B cell (primary cell): ENCODE data around the gene ELAVL3. TPM values are rescaled to one million over a fixed set of nuclear protein-coding genes. Genes with fewer than 3 reads are reported as not detected.

Experiments used
- ATAC-seq: fragments of 200-7000 bp; cut with Tn5 transposase; one replicate; pipeline ENCODE4 v1.10.0; 2021; ENCODE audit warnings: low read depth, mild to moderate bottlenecking, moderate number of reproducible peaks, moderate library complexity
- CTCF ChIA-PET: fragments of 350-600 bp; sonication (Branson Sonifier 250); formaldehyde crosslinking; loops from one replicate; lab custom pipeline; 2021; ENCODE audit warnings: antibody characterized with exemption, inconsistent platforms; lab: Charles Lee
- POLR2A ChIA-PET: fragments of 350-600 bp; sonication (Branson Sonifier 250); formaldehyde crosslinking; loops from one replicate; lab custom pipeline; 2021; ENCODE audit warnings: antibody characterized with exemption; lab: Charles Lee
- DNase-seq: peaks from one replicate; pipeline ENCODE4 v3.0.0; 2013
- H2AFZ ChIP-seq: 2 replicates; pipeline ENCODE4 v1.6.1; 2012; ENCODE audit warnings: mild to moderate bottlenecking, low read depth, low read length; ENCODE audit not compliant: insufficient read depth, poor library complexity, severe bottlenecking
- H3K27ac ChIP-seq, 2 donors: 1 replicate in 1 of 2; 2 replicates in 1 of 2; pipeline ENCODE4 v1.5.1; 2012 to 2013; ENCODE audit warnings: low read length in 2 of 2, mild to moderate bottlenecking in 2 of 2, moderate library complexity in 1 of 2
- H3K27me3 ChIP-seq, 4 experiments: fragments of 200-600 bp in 1 of 4; sonication (generic) in 1 of 4; replicated peaks in 1 of 4; 1 replicate in 2 of 4; 2 replicates in 2 of 4; pipeline versions ENCODE4 v1.6.1 to v1.7.0; 2013 to 2016; ENCODE audit warnings: low read length in 3 of 4, mild to moderate bottlenecking in 2 of 4, mixed read lengths in 1 of 4, moderate library complexity in 1 of 4; ENCODE audit not compliant: insufficient read depth in 4 of 4, control insufficient read depth in 3 of 4; ENCODE audit errors: control extremely low read depth in 1 of 4
- H3K36me3 ChIP-seq, 2 experiments: replicated peaks in 1 of 2; 1 replicate in 1 of 2; 2 replicates in 1 of 2; pipeline versions ENCODE4 v1.6.1 to v1.7.1; 2013; ENCODE audit warnings: low read length in 1 of 2; ENCODE audit not compliant: insufficient read depth in 2 of 2, control insufficient read depth in 1 of 2; ENCODE audit errors: control extremely low read depth in 1 of 2, extremely low read depth in 1 of 2
- H3K4me1 ChIP-seq, 2 donors: fragments of 200-600 bp in 1 of 2; sonication (generic) in 1 of 2; 1 replicate in 1 of 2; 2 replicates in 1 of 2; pipeline versions ENCODE4 v1.5.1 to v1.6.1; 2013 to 2017; ENCODE audit warnings: low read length in 2 of 2; ENCODE audit not compliant: control insufficient read depth in 2 of 2, insufficient read depth in 2 of 2
- H3K4me2 ChIP-seq: replicated peaks from 2 replicates; pipeline ENCODE3; 2012; ENCODE audit warnings: mild to moderate bottlenecking, low read depth, low read length; ENCODE audit not compliant: poor library complexity, severe bottlenecking
- H3K4me3 ChIP-seq, 5 experiments: fragments of 200-600 bp in 1 of 5; sonication (generic) in 1 of 5; 1 replicate in 3 of 5; 2 replicates in 2 of 5; pipeline versions ENCODE4 v1.5.1 to v1.7.0; 2011 to 2016; ENCODE audit warnings: low read length in 4 of 5, mild to moderate bottlenecking in 4 of 5, low read depth in 2 of 5, control low read depth in 1 of 5, moderate library complexity in 1 of 5; ENCODE audit not compliant: insufficient read depth in 1 of 5; ENCODE audit errors: control extremely low read depth in 1 of 5, extremely low read depth in 1 of 5
- H3K79me2 ChIP-seq: fragments of 200-600 bp; sonication (generic); one replicate; pipeline ENCODE4 v1.6.0; 2016; ENCODE audit warnings: low read length; ENCODE audit not compliant: control insufficient read depth, insufficient read depth
- H3K9ac ChIP-seq: fragments of 200-600 bp; sonication (generic); 2 replicates; pipeline ENCODE4 v1.6.1; 2017; ENCODE audit warnings: mild to moderate bottlenecking, low read length, moderate library complexity
- H3K9me3 ChIP-seq, 3 donors: one replicate each; pipeline versions ENCODE4 v1.6.1 to v1.7.1; 2013; ENCODE audit warnings: low read length in 2 of 3; ENCODE audit not compliant: control insufficient read depth in 2 of 3, insufficient read depth in 1 of 3; ENCODE audit errors: control extremely low read depth in 1 of 3
- H4K20me1 ChIP-seq: 2 replicates; pipeline ENCODE4 v1.6.0; 2012; ENCODE audit warnings: mild to moderate bottlenecking, low read length; ENCODE audit not compliant: insufficient read depth, control insufficient read depth, poor library complexity, severe bottlenecking
- H3K27ac Mint-ChIP-seq: one replicate; pipeline ENCODE4 v1.8.0; 2021; ENCODE audit warnings: mixed read lengths
- H3K27me3 Mint-ChIP-seq: one replicate; pipeline ENCODE4 v1.8.0; 2021; ENCODE audit warnings: mixed read lengths
- H3K4me1 Mint-ChIP-seq: one replicate; pipeline ENCODE4 v1.8.0; 2021; ENCODE audit warnings: mixed read lengths
- H3K4me3 Mint-ChIP-seq: one replicate; pipeline ENCODE4 v1.8.0; 2021; ENCODE audit warnings: mixed read lengths
- H3K9me3 Mint-ChIP-seq: one replicate; pipeline ENCODE4 v1.8.0; 2022; ENCODE audit warnings: mixed read lengths; ENCODE audit not compliant: insufficient read depth
- EZH2 ChIP-seq: IDR thresholded peaks from 2 replicates; pipeline ENCODE4 v1.6.1; 2012; ENCODE audit warnings: borderline replicate concordance, low read depth, mild to moderate bottlenecking, moderate library complexity, low read length; ENCODE audit not compliant: insufficient read depth, poor library complexity, severe bottlenecking
- WGBS: methylation state at CpG from one replicate; pipeline ENCODE4 v1.1.5; 2013; ENCODE audit warnings: missing lambda C conversion rate; ENCODE audit not compliant: insufficient coverage; 5-methylcytosine and 5-hydroxymethylcytosine counted together
- intact Hi-C: fragments of 100-400 bp; cut with micrococcal nuclease; formaldehyde crosslinking; loops from one replicate; pipeline ENCODE4 v1.10.0; 2022
- polyA plus RNA-seq: library from polyadenylated mRNA; depleted of rRNA; stranded (reverse); fragments of >200 nt; gene quantifications from 2 replicates; pipeline ENCODE4 v1.2.3, GENCODE V29; 2012
- total RNA-seq, 2 donors: library from RNA; stranded (reverse); fragments of 120-200 nt in 1 of 2; gene quantifications; 1 replicate in 1 of 2; 2 replicates in 1 of 2; pipeline versions ENCODE4 v1.2.3 to v1.2.4, GENCODE V29; 2013 to 2022
- TF ChIP-seq, protein P1 (sequence below): fragments of 200-600 bp; IDR thresholded peaks from one replicate; pipeline ENCODE4 v1.8.0; 2022; ENCODE audit warnings: antibody characterized with exemption, mild to moderate bottlenecking

Gene ELAVL3
- total and polyA plus RNA-seq, 2 donors (not counting 1 experiment from before 2014, with no cell fraction given) = 0.01 TPM; not detected in 1

DNA sequence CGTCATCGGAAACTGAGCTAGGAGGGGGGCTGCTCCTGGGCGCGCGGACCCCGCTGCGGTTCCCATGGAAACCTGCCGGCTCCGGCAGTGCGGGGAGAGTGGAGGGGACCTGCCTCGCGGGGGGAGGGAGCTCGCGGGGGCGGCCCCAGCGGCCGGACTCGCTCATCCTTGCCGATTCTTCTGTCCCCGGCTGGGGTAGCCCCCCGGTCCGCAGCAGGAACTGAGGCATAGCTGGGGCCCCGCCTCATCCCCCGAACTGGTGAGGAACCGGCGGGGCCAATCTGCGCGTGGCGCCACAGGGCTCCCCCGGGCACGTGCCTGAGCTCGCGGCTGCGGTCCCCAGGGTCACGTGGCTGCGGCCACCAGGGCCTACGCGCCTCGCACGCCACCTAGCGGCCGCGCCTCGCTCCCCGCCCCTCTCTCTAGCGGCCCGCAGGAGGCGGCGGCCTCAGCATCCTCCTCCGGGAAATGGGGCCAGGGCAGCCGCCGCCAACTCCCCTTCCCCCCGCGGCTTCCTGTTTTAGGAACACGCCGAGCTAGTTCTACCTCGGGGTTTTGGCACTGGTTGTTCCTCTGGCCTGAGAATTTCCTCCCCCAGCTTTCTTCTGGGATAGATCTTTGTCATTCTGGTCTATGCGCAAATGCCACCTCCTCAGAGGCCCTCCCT is 1.7 kb upstream of the ELAVL3 start:
- ChIA-PET POLR2A (interaction anchor here (0.5 to 1.5 kb wide), 6 partner anchors 26 to 108 kb away, joined by 3 to 9 read pairs (median 5); partner anchors contain the start of genes ODAD3, PRKCSH and SWSAP1), CTCF (interaction anchor here (0.6 to 3.4 kb wide), 33 partner anchors 8 to 1303 kb away, joined by 3 to 38 read pairs (median 4); partner anchors contain the start of genes ELOF1, EPOR, ODAD3 and PRKCSH)
- H3K27me3 ChIP-seq = peaks cover 0 to 46% (median 25%) of the 10 kb centered on the region in 4 experiments
- ATAC-seq (peak; percentile 79), DNase-seq (peak; percentile 93)
- no peaks in the 10 kb centered on the region for H3K9me3 Mint-ChIP-seq
- intact Hi-C loops = loop anchor here (1.0 to 5.0 kb wide), 7 partner anchors 23 to 445 kb away; partner anchors contain the start of genes ODAD3, PRKCSH and ZNF653
- TF ChIP-seq EZH2 = no peak
- TF ChIP-seq, protein P1, sequence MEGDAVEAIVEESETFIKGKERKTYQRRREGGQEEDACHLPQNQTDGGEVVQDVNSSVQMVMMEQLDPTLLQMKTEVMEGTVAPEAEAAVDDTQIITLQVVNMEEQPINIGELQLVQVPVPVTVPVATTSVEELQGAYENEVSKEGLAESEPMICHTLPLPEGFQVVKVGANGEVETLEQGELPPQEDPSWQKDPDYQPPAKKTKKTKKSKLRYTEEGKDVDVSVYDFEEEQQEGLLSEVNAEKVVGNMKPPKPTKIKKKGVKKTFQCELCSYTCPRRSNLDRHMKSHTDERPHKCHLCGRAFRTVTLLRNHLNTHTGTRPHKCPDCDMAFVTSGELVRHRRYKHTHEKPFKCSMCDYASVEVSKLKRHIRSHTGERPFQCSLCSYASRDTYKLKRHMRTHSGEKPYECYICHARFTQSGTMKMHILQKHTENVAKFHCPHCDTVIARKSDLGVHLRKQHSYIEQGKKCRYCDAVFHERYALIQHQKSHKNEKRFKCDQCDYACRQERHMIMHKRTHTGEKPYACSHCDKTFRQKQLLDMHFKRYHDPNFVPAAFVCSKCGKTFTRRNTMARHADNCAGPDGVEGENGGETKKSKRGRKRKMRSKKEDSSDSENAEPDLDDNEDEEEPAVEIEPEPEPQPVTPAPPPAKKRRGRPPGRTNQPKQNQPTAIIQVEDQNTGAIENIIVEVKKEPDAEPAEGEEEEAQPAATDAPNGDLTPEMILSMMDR = peak; percentile 93
- peaks cover 34% of the 10 kb centered on the region for H3K27me3 Mint-ChIP-seq
- H3K4me2 ChIP-seq = peak overlapping the region; percentile 89
- H3K4me1 ChIP-seq = peaks cover 37 to 42% of the 10 kb centered on the region in 2 donors
- peak overlapping the region in 4 of 5 experiments; percentile 20 to 48 (median 30) for H3K4me3 ChIP-seq
- peak overlapping the region; percentile 80 for H3K27ac Mint-ChIP-seq
- H3K4me1 Mint-ChIP-seq = peaks cover 27% of the 10 kb centered on the region
- H3K79me2 ChIP-seq = no peaks in the 10 kb centered on the region
- H3K36me3 ChIP-seq = peaks cover 0 to 2% of the 10 kb centered on the region in 2 experiments
- no peak overlapping the region for H3K27ac ChIP-seq
- no peaks in the 10 kb centered on the region for H4K20me1 ChIP-seq
- peaks cover 0 to 25% (median 0%) of the 10 kb centered on the region in 3 donors for H3K9me3 ChIP-seq
- H3K9ac ChIP-seq = peak overlapping the region; percentile 45
- 1% methylated on average over 58 of the region's 58 CpGs for WGBS
- H2AFZ ChIP-seq = peak overlapping the region; percentile 27
- peak overlapping the region; percentile 80 for H3K4me3 Mint-ChIP-seq
